HepG2 (cell line): ENCODE measurements around the gene GTF2E1. TPM values are rescaled to one million over a fixed set of nuclear protein-coding genes. Genes with fewer than 3 reads are reported as not detected.

Source experiments
- ASH2L ChIP-seq: fragments of 300-600, 200-600 bp; sonication (generic); IDR thresholded peaks from 2 replicates; pipeline ENCODE4 v1.7.0; 2017; ENCODE audit warnings: low read depth, mild to moderate bottlenecking, moderate library complexity, mixed read lengths, low read length; ENCODE audit not compliant: insufficient read length
- BRD4 ChIP-seq: sonication (generic); formaldehyde crosslinking; IDR thresholded peaks from 2 replicates; pipeline ENCODE4 v1.4.0; 2020; ENCODE audit warnings: missing genetic modification reagents
- FOXO1 ChIP-seq: sonication (generic); formaldehyde crosslinking; IDR thresholded peaks from 2 replicates; pipeline ENCODE4 v1.4.0; 2020; ENCODE audit warnings: missing genetic modification reagents
- GTF2F1 ChIP-seq: fragments of 150-350 bp; IDR thresholded peaks from 2 replicates; pipeline ENCODE4 v1.6.1; 2014; ENCODE audit warnings: low read length
- HOXA5 ChIP-seq: sonication (generic); formaldehyde crosslinking; IDR thresholded peaks from 2 replicates; pipeline ENCODE4 v1.4.0; 2020; ENCODE audit warnings: missing genetic modification reagents
- IRF2 ChIP-seq: IDR thresholded peaks from 2 replicates; pipeline ENCODE4 v1.6.1; 2018; ENCODE audit warnings: missing genetic modification reagents, missing compliant biosample characterization
- JARID2 ChIP-seq: sonication (generic); formaldehyde crosslinking; IDR thresholded peaks from 2 replicates; pipeline ENCODE4 v1.8.1; 2023; ENCODE audit warnings: missing genetic modification reagents, inconsistent platforms; ENCODE audit not compliant: insufficient replicate concordance
- KMT2A ChIP-seq: sonication (generic); formaldehyde crosslinking; IDR thresholded peaks from 2 replicates; pipeline ENCODE4 v1.4.0; 2020; ENCODE audit warnings: missing genetic modification reagents
- NFRKB ChIP-seq: fragments of 450-650 bp; IDR thresholded peaks from 2 replicates; pipeline ENCODE4 v1.6.1; 2017
- NPAS2 ChIP-seq: sonication (generic); formaldehyde crosslinking; IDR thresholded peaks from 2 replicates; pipeline ENCODE4 v1.8.0; 2022; ENCODE audit warnings: mild to moderate bottlenecking, missing genetic modification reagents, borderline replicate concordance
- NR2F6 ChIP-seq, 2 experiments: IDR thresholded peaks; 2 replicates each; pipeline ENCODE4 v1.6.1; 2016; ENCODE audit warnings: antibody characterized with exemption in 1 of 2, mild to moderate bottlenecking in 1 of 2
- PAX8 ChIP-seq: sonication (generic); formaldehyde crosslinking; IDR thresholded peaks from 2 replicates; pipeline ENCODE4 v1.8.0; 2022; ENCODE audit warnings: mild to moderate bottlenecking, missing genetic modification reagents, borderline replicate concordance
- POLR2AphosphoS5 ChIP-seq: IDR thresholded peaks from 2 replicates; pipeline ENCODE4 v1.6.1; 2012; ENCODE audit warnings: low read depth, low read length
- SALL1 ChIP-seq: sonication (generic); formaldehyde crosslinking; IDR thresholded peaks from 2 replicates; pipeline ENCODE4 v1.8.0; 2022; ENCODE audit warnings: mild to moderate bottlenecking, missing genetic modification reagents
- SP2 ChIP-seq: sonication (generic); formaldehyde crosslinking; IDR thresholded peaks from 2 replicates; pipeline ENCODE4 v1.5.1; 2020; ENCODE audit warnings: mild to moderate bottlenecking, missing genetic modification reagents
- SP4 ChIP-seq: sonication (generic); formaldehyde crosslinking; IDR thresholded peaks from 2 replicates; pipeline ENCODE4 v1.8.1; 2023; ENCODE audit warnings: mild to moderate bottlenecking, missing genetic modification reagents
- SRSF1 ChIP-seq: fragments of 200-400 bp; formaldehyde crosslinking; optimal IDR thresholded peaks from 2 replicates; pipeline ENCODE3; 2017; ENCODE audit warnings: mild to moderate bottlenecking, low read depth, low read length, moderate library complexity
- TSC22D2 ChIP-seq: sonication (generic); formaldehyde crosslinking; IDR thresholded peaks from 2 replicates; pipeline ENCODE4 v1.5.1; 2020; ENCODE audit warnings: missing genetic modification reagents, mild to moderate bottlenecking, borderline replicate concordance
- ZMYM4 ChIP-seq: sonication (generic); formaldehyde crosslinking; IDR thresholded peaks from 2 replicates; pipeline ENCODE4 v1.8.1; 2023; ENCODE audit warnings: mild to moderate bottlenecking, missing genetic modification reagents
- ZNF124 ChIP-seq: sonication (generic); formaldehyde crosslinking; IDR thresholded peaks from 2 replicates; pipeline ENCODE4 v1.4.0; 2020; ENCODE audit warnings: missing genetic modification reagents
- ZNF510 ChIP-seq: sonication (generic); formaldehyde crosslinking; IDR thresholded peaks from 2 replicates; pipeline ENCODE4 v1.4.0; 2020; ENCODE audit warnings: low read depth, mild to moderate bottlenecking, missing genetic modification reagents
- ZNF512 ChIP-seq: sonication (generic); formaldehyde crosslinking; IDR thresholded peaks from 2 replicates; pipeline ENCODE4 v1.4.0; 2020; ENCODE audit warnings: mild to moderate bottlenecking, missing genetic modification reagents
- ZNF619 ChIP-seq: sonication (generic); formaldehyde crosslinking; IDR thresholded peaks from 2 replicates; pipeline ENCODE4 v1.4.0; 2020; ENCODE audit warnings: mild to moderate bottlenecking, missing genetic modification reagents
- polyA plus RNA-seq, 8 experiments: library from polyadenylated mRNA; depleted of rRNA in 3 of 8; stranded (reverse) in 7 of 8; unstranded in 1 of 8; fragments of >200 nt; fragmentation: Illumina TruSeq in 4 of 8; extraction: Trizol in 4 of 8; gene quantifications; 2 replicates each; pipeline versions ENCODE4 v1.2.1 to v1.2.3, GENCODE V29; 2011 to 2016; ENCODE audit warnings: low read depth in 4 of 8, missing spikeins in 1 of 8, mixed read lengths in 1 of 8; ENCODE audit not compliant: insufficient read depth in 1 of 8
- total RNA-seq, 5 experiments: library from RNA; depleted of rRNA; stranded (reverse); fragments of >200 nt; fragmentation: Illumina TruSeq; extraction: Trizol; gene quantifications; 2 replicates each; pipeline ENCODE4 v1.2.3, GENCODE V29; 2016; ENCODE audit warnings: low read depth in 1 of 5
- TF ChIP-seq, protein P1 (sequence below): IDR thresholded peaks from 2 replicates; pipeline ENCODE4 v1.6.1; 2016
- TF ChIP-seq, protein P2 (sequence below): fragments of 450-650 bp; IDR thresholded peaks from 2 replicates; pipeline ENCODE4 v1.6.1; 2016
- TF ChIP-seq, protein P3 (sequence below): sonication (generic); formaldehyde crosslinking; IDR thresholded peaks from 2 replicates; pipeline ENCODE4 v1.5.0; 2020; ENCODE audit warnings: missing genetic modification reagents, mild to moderate bottlenecking, borderline replicate concordance

Gene GTF2E1
- total and polyA plus RNA-seq, 2 of the 13 experiments (the other 11 are each of a cell fraction or from before 2014, with no cell fraction given): 7.7 to 21.5 TPM

GRCh38 chr3:120742198-120742848 is at the start of gene GTF2E1, which contains the start of gene RABL3 (continued):
- TF ChIP-seq PAX8: no peak
- TF ChIP-seq HOXA5 (CRISPR knock-in tag): 0 out of 2 replicates have a peak, but pooled peaks have one; percentile 35
- peak; percentile 94 for TF ChIP-seq ZMYM4
- no peak for TF ChIP-seq GTF2F1
- TF ChIP-seq SRSF1: peak; percentile 72
- TF ChIP-seq SALL1 (CRISPR knock-in tag): peak; percentile 45; the same call in 1 of the 2 replicates
- 0 out of 2 replicates have a peak, but pooled peaks have one; percentile 48 for TF ChIP-seq BRD4 (CRISPR knock-in tag)
- TF ChIP-seq ASH2L: peak; percentile 89
- TF ChIP-seq SP4 (CRISPR knock-in tag): peak; percentile 78; the same call in 1 of the 2 replicates
- TF ChIP-seq JARID2 (CRISPR knock-in tag): no peak
- peak; percentile 85 for TF ChIP-seq POLR2AphosphoS5
- TF ChIP-seq FOXO1 (CRISPR knock-in tag): peak; percentile 15
- no peak for TF ChIP-seq ZNF619 (CRISPR knock-in tag)
- TF ChIP-seq NR2F6 (IDR thresholded peaks at IDR 0.05): no peak
- TF ChIP-seq NR2F6 (CRISPR knock-in tag; IDR thresholded peaks at IDR 0.05): peak; percentile 48; the same call in 1 of the 2 replicates
- TF ChIP-seq, protein P1, sequence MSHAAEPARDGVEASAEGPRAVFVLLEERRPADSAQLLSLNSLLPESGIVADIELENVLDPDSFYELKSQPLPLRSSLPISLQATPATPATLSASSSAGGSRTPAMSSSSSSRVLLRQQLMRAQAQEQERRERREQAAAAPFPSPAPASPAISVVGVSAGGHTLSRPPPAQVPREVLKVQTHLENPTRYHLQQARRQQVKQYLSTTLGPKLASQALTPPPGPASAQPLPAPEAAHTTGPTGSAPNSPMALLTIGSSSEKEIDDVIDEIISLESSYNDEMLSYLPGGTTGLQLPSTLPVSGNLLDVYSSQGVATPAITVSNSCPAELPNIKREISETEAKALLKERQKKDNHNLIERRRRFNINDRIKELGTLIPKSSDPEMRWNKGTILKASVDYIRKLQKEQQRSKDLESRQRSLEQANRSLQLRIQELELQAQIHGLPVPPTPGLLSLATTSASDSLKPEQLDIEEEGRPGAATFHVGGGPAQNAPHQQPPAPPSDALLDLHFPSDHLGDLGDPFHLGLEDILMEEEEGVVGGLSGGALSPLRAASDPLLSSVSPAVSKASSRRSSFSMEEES (CRISPR knock-in tag): peak; percentile 18; the same call in 1 of the 2 replicates
- TF ChIP-seq KMT2A (CRISPR knock-in tag): peak; percentile 77
- TF ChIP-seq ZNF124 (CRISPR knock-in tag): peak; percentile 64; the same call in 1 of the 2 replicates
- peak; percentile 18; the same call in 1 of the 2 replicates for TF ChIP-seq TSC22D2 (CRISPR knock-in tag)
- TF ChIP-seq IRF2 (CRISPR knock-in tag): peak; percentile 67
- TF ChIP-seq NFRKB: peak; percentile 73
- TF ChIP-seq, protein P2, sequence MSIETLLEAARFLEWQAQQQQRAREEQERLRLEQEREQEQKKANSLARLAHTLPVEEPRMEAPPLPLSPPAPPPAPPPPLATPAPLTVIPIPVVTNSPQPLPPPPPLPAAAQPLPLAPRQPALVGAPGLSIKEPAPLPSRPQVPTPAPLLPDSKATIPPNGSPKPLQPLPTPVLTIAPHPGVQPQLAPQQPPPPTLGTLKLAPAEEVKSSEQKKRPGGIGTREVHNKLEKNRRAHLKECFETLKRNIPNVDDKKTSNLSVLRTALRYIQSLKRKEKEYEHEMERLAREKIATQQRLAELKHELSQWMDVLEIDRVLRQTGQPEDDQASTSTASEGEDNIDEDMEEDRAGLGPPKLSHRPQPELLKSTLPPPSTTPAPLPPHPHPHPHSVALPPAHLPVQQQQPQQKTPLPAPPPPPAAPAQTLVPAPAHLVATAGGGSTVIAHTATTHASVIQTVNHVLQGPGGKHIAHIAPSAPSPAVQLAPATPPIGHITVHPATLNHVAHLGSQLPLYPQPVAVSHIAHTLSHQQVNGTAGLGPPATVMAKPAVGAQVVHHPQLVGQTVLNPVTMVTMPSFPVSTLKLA: peak; percentile 54; the same call in 1 of the 2 replicates
- no peak for TF ChIP-seq ZNF512
- TF ChIP-seq, protein P3, sequence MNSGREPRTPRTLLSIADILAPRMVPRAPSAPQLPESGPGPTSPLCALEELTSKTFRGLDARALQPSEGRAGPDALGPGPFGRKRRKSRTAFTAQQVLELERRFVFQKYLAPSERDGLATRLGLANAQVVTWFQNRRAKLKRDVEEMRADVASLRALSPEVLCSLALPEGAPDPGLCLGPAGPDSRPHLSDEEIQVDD (CRISPR knock-in tag): 0 out of 2 replicates have a peak, but pooled peaks have one; percentile 44
- no peak for TF ChIP-seq NPAS2 (CRISPR knock-in tag)
- peak; percentile 88 for TF ChIP-seq SP2 (CRISPR knock-in tag)
- peak; percentile 52; the same call in 1 of the 2 replicates for TF ChIP-seq ZNF510
